Rectal smooth muscle tissue (tissue), 1 donor: ENCODE results near the gene PTGIS.

Experiments
- H3K27ac ChIP-seq: one replicate; pipeline ENCODE4 v1.7.0; 2013; ENCODE audit warnings: low read depth, low read length, inconsistent platforms
- H3K27me3 ChIP-seq: one replicate; pipeline ENCODE4 v1.7.0; 2013; ENCODE audit warnings: low read length; ENCODE audit not compliant: control insufficient read depth, insufficient read depth
- H3K36me3 ChIP-seq: one replicate; pipeline ENCODE4 v1.7.0; 2013; ENCODE audit warnings: low read length; ENCODE audit not compliant: control insufficient read depth, insufficient read depth
- H3K4me1 ChIP-seq: one replicate; pipeline ENCODE4 v1.7.0; 2013; ENCODE audit warnings: low read length; ENCODE audit not compliant: control insufficient read depth, insufficient read depth
- H3K4me3 ChIP-seq: one replicate; pipeline ENCODE4 v1.7.0; 2013; ENCODE audit warnings: low read length
- H3K9ac ChIP-seq: one replicate; pipeline ENCODE4 v1.7.0; 2013; ENCODE audit warnings: low read length

The PTGIS gene

GRCh38 chr20:49592120-49592519 lies 24.2 kb upstream of the PTGIS start:
- Histone ChIP-seq H3K4me1 (peaks cover 7% of the 10 kb centered on the region), H3K27me3 (no peaks in the 10 kb centered on the region), H3K9ac (no peak overlapping the region), H3K27ac (no peak overlapping the region), H3K36me3 (no peaks in the 10 kb centered on the region), H3K4me3 (no peak overlapping the region)

GRCh38 chr20:49591217-49591865 lies 23.4 kb upstream of the PTGIS start:
- Histone ChIP-seq H3K36me3 (no peaks in the 10 kb centered on the region), H3K4me1 (peaks cover 8% of the 10 kb centered on the region), H3K27me3 (no peaks in the 10 kb centered on the region), H3K9ac (no peak overlapping the region), H3K4me3 (no peak overlapping the region), H3K27ac (peak overlapping the region; percentile 32)

- Histone ChIP-seq H3K27ac (no peak overlapping the region), H3K4me1 (peaks cover 10% of the 10 kb centered on the region)
Observed at GRCh38 chr20:49590163-49591017, 22.5 kb upstream of the PTGIS start.

GRCh38 chr20:49589747-49590146 lies 21.8 kb upstream of the PTGIS start:
- Histone ChIP-seq H3K27me3 (no peaks in the 10 kb centered on the region), H3K9ac (no peak overlapping the region), H3K36me3 (no peaks in the 10 kb centered on the region), H3K27ac (no peak overlapping the region), H3K4me1 (peaks cover 10% of the 10 kb centered on the region), H3K4me3 (no peak overlapping the region)

More at GRCh38 chr20:49590163-49591017, 22.5 kb upstream of the PTGIS start:
- H3K27me3 ChIP-seq: no peaks in the 10 kb centered on the region
- no peak overlapping the region for H3K9ac ChIP-seq
- no peak overlapping the region for H3K4me3 ChIP-seq
- H3K36me3 ChIP-seq: no peaks in the 10 kb centered on the region

GRCh38 chr20:49587111-49587570 lies 19.2 kb upstream of the PTGIS start:
- peak overlapping the region; percentile 57 for H3K27ac ChIP-seq
- H3K36me3 ChIP-seq: no peaks in the 10 kb centered on the region
- no peak overlapping the region for H3K4me3 ChIP-seq
- H3K4me1 ChIP-seq: peaks cover 17% of the 10 kb centered on the region
- no peak overlapping the region for H3K9ac ChIP-seq
- H3K27me3 ChIP-seq: no peaks in the 10 kb centered on the region

- H3K4me1 ChIP-seq: peaks cover 23% of the 10 kb centered on the region
- no peak overlapping the region for H3K9ac ChIP-seq
- no peak overlapping the region for H3K27ac ChIP-seq
Observed at GRCh38 chr20:49585585-49586245, 17.8 kb upstream of the PTGIS start.

GRCh38 chr20:49584418-49585382 lies 16.8 kb upstream of the PTGIS start:
- Histone ChIP-seq H3K9ac (no peak overlapping the region), H3K4me1 (peaks cover 25% of the 10 kb centered on the region), H3K27me3 (no peaks in the 10 kb centered on the region), H3K4me3 (no peak overlapping the region), H3K27ac (peak overlapping the region; percentile 67), H3K36me3 (no peaks in the 10 kb centered on the region)

More at GRCh38 chr20:49585585-49586245, 17.8 kb upstream of the PTGIS start:
- Histone ChIP-seq H3K4me3 (no peak overlapping the region), H3K36me3 (no peaks in the 10 kb centered on the region), H3K27me3 (no peaks in the 10 kb centered on the region)

- H3K9ac ChIP-seq: no peak overlapping the region
- H3K4me3 ChIP-seq: no peak overlapping the region
- H3K27me3 ChIP-seq: no peaks in the 10 kb centered on the region
- H3K4me1 ChIP-seq: peaks cover 29% of the 10 kb centered on the region
- H3K27ac ChIP-seq: peak overlapping the region; percentile 67
- H3K36me3 ChIP-seq: no peaks in the 10 kb centered on the region
Observed at GRCh38 chr20:49583669-49584417, 15.9 kb upstream of the PTGIS start.

- Histone ChIP-seq H3K27me3 (no peaks in the 10 kb centered on the region), H3K9ac (no peak overlapping the region), H3K27ac (no peak overlapping the region), H3K4me1 (peaks cover 26% of the 10 kb centered on the region), H3K4me3 (no peak overlapping the region), H3K36me3 (no peaks in the 10 kb centered on the region)
Observed at GRCh38 chr20:49583343-49583668, 15.4 kb upstream of the PTGIS start.

- H3K36me3 ChIP-seq: no peaks in the 10 kb centered on the region
- peaks cover 26% of the 10 kb centered on the region for H3K4me1 ChIP-seq
- no peaks in the 10 kb centered on the region for H3K27me3 ChIP-seq
- H3K9ac ChIP-seq: no peak overlapping the region
- no peak overlapping the region for H3K27ac ChIP-seq
- no peak overlapping the region for H3K4me3 ChIP-seq
Observed at GRCh38 chr20:49582413-49583334, 14.7 kb upstream of the PTGIS start.
